GM20431 (cell line): Measurements from ENCODE around the gene NFIB.

Experiments
- in situ Hi-C: fragments of 300-500 bp; cut with MseI, MboI; formaldehyde crosslinking; loops from one replicate; pipeline ENCODE4 v1.15.0; 2020; ENCODE audit warnings: low sequenced_read_pairs; ENCODE audit not compliant: unreplicated experiment

Gene NFIB

GRCh38 chr9:14221558-14221957 is 92.4 kb downstream of the NFIB start:
- in situ Hi-C loops: no loop called here

- in situ Hi-C loops: no loop called here
Measured at GRCh38 chr9:14221119-14221518, 92.8 kb downstream of the NFIB start.

DNA sequence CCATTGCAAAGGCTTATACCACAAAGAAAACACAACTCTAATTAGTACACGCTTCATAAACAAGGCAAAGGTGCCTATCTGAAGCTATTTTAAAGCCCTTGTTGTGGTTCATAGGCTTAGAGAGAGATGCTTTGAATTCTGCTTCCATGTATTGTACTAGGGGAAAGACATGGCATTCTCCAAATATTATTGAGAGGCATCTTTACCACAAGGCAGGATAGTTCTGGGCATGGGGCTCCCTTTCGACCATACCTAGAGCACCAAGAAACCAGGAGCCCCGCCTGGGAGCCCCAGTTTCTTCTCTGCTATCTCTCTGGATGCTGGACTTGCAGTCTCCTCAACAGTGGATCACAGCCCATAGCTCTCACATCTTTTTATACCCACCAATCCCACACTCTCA is 93.7 kb downstream of the NFIB start:
- in situ Hi-C loops: no loop called here

- in situ Hi-C loops: no loop called here
Measured at GRCh38 chr9:14219850-14220249, 94.1 kb downstream of the NFIB start.

GRCh38 chr9:14218253-14218652 is 95.7 kb downstream of the NFIB start:
- in situ Hi-C loops: no loop called here

DNA sequence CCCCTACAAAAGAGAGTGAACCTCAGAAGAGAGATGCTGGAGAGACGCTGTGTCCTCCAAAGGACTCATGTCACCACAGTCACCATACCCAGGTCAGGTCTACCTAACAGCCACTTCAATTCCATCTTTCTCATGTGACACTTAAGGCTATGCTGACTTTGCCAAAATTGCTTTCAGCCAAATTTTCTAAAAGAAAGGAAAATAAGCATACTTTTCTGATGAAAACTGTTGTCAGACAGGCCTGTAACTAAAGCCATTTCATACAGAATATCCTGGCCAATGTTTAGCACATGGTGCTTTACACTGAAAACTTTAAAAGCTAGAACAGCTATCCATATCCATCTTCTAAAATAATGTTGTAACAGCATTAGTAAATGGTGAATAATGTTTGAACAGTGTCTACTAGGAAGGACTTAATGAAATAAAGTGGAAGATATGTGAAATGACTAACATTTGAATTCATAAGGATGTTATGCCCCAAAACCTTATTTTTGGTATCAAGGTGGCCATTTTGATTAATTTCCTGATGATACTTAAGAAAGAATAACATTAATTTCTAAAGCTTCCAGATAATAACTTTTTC is 97.2 kb downstream of the NFIB start:
- in situ Hi-C loops: no loop called here

DNA sequence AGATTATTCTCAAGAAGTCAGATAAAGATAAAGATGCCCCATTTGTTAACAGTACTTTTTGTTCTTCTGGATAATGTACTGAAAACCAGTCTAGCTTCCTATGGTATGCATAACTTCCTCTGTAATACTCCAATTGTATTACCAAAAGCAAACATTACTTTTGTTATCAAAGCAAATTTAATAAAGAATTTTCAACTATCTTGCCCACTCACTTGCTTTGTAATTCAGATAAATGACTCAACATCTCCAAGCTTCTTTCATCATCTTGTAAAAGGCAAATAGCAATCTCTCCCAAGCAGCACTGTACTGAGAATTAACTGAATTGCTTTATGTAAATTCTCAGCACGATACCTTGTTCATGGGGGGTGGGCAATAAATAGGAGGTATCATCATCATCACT is 98.3 kb downstream of the NFIB start:
- in situ Hi-C loops: no loop called here

- in situ Hi-C loops: no loop called here
Measured at GRCh38 chr9:14214693-14215092, 99.2 kb downstream of the NFIB start.

- in situ Hi-C loops: no loop called here
Measured at GRCh38 chr9:14214065-14214684, 99.8 kb downstream of the NFIB start.

DNA sequence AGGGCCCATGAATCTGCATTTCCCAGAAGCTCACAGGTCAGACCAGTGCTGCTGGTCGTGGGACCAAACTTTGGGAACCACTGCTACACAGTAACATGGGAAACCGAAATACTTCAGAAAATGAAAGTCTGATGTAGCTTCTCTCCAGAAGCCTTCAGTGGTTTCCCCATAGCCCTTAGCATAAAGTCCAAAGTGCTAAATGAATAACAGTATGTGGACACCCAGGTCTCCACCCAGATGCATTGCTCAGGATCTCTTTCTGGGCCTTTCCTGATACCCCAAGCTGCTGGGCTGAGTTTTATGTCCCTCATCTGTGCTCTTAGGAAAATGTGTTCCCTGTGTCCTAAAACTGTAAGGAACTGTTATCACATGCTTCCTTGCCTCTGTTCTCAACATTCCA is 100.4 kb downstream of the NFIB start:
- in situ Hi-C loops: no loop called here

- in situ Hi-C loops: no loop called here
Measured at GRCh38 chr9:14212697-14213420, 101.1 kb downstream of the NFIB start.

DNA sequence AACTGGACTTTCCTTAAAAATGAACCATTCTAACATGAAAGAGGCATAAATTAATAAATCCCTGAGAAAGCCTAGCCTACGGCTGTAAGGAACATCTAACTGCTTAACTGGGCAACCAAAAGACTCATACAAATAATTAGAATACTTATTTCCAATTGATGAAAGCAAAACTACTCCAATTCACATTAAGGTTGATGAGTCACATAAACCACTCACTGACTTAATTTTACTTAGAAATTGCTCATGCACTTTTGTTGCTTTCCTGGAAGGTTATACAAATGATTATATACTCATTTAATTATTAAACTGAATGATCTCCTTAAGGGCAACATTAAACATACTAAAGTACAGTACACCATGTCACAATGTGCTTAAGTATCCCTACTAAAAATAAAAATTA is 101.9 kb downstream of the NFIB start:
- in situ Hi-C loops: no loop called here

- in situ Hi-C loops: no loop called here
Measured at GRCh38 chr9:14211564-14211963, 102.4 kb downstream of the NFIB start.

DNA sequence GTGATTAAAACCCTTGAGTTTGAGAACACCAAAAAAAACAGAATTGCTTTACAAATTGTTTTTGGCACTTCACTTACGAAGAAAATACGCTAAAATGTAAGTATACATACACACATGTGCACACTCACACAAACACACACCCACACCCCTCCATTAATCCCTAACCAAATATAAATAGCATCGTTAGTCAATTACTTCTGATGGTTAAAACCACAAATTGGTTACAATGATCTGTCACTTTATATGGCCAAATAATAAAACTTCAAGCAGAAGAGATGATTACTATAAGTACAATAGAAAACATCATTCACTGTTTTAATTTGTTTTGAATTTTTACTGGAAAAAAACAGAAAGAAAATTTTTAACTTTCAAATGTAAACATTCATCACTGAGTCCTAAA is 103.5 kb downstream of the NFIB start:
- in situ Hi-C loops: no loop called here

DNA sequence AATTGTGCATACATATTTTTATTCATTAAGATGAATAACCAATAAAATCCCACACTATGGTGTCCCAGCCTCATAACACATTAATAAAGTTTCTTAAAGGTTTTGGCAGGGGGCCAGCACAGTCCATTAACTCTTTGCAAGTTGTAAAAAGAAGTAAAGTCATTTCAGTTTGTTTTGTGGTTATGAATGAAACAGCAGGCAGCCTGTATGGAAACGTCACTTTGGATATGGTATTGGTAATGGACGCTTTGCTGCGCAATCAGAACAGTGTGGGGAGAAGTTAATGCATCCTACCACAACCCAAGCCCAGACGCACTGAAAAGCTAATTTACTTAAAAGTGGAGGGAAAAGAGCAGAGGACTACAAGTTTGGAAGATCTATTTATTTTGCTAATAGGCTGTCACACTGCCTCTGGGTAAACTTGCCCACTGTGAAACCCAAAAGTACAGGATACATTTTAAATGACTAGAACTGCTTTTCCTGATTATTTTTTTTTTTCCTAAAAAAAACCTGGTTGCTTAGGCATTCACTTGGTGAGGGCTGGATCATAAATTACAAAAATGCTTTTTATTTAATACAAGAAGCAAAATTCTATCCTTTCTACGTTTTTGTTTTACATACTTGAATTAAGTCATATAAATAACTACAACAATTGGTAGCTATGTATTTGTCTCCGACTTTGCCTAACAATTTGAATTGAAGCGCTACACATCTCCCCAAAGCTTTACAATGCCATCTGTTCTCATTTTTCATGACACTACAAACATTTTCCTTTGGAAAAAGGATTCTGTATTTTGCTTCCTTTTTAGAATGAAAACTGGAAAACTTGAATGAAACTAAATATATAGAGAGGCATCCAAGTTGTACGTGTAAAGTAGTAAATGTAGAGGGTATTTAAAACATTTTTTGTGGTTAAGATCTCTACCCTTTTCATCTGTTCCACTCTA is 104.3 kb downstream of the NFIB start:
- in situ Hi-C loops: no loop called here

- in situ Hi-C loops: no loop called here
Measured at GRCh38 chr9:14207352-14207995, 106.5 kb downstream of the NFIB start.

DNA sequence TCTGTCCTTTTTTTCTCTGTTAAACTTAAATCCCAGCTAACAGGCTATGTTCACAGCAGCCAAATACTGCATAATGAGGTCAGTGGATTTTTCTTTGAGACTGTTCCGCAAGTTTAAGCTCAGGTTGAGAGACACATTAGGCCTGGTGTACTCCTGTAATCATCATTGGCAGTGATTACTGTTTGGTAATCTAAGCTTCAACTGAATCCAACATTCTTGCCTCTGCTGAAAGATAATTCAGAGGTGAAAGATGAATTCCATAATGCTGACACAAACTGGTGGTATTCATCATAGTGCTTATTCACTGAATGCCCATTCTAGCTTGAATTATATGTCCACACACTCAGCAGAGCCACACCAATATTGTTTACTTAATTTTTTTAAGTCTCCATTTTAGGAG is 108.5 kb downstream of the NFIB start:
- in situ Hi-C loops: no loop called here

DNA sequence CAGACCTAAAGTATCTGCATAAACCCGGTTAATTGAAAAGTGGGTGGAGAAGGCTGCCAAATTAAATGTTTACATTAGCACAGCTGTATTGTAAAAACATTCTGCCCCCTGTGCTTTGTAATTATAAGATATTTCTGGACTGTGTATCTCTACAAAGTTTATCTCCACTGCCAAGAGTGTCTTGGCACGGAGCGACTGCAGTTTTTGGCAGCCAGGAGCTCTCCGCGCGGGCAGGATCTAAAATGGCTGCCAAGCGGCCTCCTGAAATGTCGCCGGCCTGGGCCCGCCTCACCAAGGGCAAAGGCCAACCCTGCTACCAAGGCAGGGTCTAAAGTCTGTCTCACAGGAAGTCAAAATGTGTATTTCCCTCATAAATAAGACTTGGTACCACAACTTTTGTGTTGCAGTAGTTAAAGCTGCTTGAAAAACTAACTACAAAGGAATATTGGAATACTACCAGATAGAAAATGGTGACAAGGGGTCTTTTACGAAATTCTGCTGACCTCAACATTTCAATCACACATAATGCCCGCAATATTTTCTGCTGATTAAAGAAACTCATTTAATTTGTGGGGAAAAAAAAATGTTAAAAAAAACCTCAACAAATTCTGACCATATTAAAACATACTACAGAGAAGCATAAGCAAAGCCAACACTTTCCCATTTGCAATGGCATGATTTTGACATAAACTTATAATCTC is 110.4 kb downstream of the NFIB start:
- in situ Hi-C loops: no loop called here

DNA sequence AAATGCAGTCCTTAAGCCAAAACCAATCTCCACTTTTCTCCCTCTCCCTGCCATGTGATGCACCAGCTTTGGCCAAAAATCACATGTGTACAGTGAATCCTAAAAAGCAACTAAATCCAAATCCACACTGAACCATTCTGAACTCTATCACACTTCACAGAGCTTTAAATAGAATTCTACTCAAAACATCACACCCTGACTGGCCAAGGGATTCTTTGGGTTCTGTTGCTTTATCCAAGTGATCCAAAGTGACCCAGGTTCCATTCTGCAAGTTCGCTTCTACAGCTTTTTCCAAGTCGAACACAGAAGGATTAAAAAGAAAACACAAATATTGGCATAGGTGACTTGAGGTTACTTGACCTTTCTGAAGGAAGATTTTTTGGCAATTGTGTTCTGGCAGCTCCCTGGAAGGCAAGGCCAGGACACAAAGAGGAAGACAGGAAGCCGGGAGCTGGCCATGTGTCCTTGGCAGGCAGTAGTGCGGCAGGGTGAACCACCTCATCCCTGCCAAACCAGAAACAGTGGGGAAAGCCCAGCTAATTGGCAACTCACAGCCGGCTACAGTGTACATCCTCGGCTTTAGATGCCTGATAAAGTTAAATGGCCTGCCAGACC is 115.0 kb downstream of the NFIB start:
- in situ Hi-C loops: no loop called here
